ENCODE measurements around the gene OPA1.

Gene OPA1

DNA sequence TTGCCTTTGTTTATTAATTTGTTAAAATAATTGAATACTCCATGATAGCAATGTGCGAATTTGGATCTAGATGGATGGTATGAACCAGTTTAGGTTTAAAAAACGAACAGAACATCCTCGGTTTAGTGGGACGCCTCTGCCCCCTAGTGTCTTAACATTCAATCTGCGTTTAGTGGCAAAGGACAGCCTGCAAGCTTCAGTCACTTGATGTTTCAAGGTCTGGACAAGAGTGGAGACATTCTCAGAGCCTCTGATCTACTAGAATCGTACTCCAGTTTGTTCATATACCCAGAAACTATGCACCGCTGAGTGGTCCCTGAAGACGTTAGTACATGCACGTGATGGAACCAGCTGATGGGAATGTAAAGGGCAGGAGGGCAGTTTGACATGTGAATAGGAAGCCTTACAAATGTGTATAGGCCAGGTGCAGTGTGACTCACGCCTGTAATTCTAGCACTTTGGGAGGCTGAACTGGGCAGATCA, 20.5 kb upstream of the OPA1 start:
- peak; percentile 82 for TF ChIP-seq CTCF (IDR thresholded peaks at IDR 0.05)

DNA sequence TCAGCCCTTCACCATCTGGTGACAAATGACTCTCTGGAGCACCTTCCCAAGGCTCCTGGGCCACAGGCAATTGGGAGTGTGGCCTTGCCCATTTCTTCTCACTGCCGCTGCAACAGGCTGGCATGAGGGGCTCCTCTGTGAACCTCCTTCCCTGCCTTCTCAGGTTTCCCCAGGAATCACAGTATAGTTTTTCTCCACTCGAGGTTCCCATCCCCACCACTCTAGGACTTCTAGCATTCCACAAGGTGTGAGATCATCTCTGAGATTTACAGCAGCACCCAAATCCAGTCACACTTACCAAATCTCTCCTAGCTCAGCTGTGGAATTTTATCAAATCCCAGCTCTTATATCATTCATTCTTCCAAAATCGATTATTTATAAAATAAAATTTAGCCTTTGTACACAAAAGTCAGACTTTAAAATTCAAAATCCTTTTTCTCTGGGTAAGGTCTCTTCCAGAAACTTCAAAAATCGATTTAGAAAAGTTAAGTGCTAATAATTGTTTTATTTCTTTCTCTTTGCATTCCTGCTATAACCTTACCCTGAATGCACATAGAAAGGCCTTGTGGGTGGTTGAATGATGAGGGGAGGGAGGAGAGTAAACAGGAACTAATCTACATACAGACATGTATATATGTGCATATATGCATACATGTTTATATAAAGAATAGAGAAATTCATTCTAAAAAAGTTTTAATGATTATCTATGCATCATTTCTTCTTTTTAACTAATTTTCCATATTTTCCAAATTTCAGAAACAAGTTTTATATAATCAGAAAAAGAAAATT, 19.4 kb upstream of the OPA1 start:
- TF ChIP-seq CTCF (IDR thresholded peaks at IDR 0.05) = no peak

DNA sequence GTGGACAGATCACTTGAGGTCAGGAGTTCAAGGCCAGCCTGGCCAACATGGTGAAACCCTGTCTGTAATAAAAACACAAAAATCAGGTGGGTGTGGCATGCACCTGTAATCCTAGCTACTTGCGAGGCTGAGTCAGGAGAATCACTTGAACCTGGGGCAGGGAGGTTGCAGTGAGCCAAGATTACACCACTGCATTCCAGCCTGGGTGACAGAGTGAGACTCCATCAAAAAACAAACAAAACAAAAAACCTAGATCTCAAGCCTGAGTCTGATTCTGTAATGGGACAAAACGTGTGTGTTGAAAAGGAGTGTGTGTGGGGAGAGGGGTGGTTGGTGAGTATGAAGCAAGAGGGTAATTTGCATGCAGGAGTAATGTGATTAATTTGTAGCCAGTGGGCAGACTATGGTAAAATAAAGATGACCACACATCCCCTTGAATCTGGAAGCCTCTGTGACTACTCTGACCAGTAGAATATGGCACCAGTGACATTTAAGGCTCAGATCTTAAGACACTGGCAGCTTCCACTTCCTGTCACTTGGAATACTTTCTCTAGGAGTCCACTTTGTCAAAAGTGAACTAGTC, 18.4 kb upstream of the OPA1 start:
- TF ChIP-seq CTCF (IDR thresholded peaks at IDR 0.05) = no peak

- TF ChIP-seq CTCF (IDR thresholded peaks at IDR 0.05) = no peak
These were observed 7.5 kb upstream of the OPA1 start for GRCh38 chr3:193585530-193585929.

- TF ChIP-seq CTCF (IDR thresholded peaks at IDR 0.05) = no peak
These were observed 6.5 kb upstream of the OPA1 start for GRCh38 chr3:193586526-193586925.

- no peak for TF ChIP-seq CTCF (IDR thresholded peaks at IDR 0.05)
These were observed 3.9 kb upstream of the OPA1 start for GRCh38 chr3:193589129-193589528.

DNA sequence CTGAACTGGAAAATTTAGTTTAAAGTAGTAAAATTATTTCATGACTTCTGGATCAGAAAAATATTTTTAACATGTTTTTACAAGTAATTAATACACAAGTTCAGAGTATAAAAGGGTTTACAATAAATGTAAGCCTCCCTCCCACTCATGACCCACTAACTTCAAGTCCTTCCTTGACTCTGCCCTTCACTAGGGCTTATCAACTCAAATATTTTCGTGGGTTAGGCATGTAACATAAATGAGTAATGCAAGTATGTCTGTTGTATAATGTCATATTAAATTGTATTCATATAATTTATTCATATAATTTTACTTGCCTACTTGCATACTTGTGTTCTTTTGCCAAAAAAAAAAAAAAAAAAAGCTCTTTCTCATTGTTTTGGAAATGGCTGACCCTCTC, 3.4 kb upstream of the OPA1 start:
- no peak for TF ChIP-seq CTCF (IDR thresholded peaks at IDR 0.05)

Measured in LNCAP (cell line).